ENCODE results near the gene ITPKC. TPM values are rescaled to one million over a fixed set of nuclear protein-coding genes. Genes with fewer than 3 reads are reported as not detected.

The ITPKC gene
- total RNA-seq, 1 donor from 2014 or later, result 6.5 TPM

DNA sequence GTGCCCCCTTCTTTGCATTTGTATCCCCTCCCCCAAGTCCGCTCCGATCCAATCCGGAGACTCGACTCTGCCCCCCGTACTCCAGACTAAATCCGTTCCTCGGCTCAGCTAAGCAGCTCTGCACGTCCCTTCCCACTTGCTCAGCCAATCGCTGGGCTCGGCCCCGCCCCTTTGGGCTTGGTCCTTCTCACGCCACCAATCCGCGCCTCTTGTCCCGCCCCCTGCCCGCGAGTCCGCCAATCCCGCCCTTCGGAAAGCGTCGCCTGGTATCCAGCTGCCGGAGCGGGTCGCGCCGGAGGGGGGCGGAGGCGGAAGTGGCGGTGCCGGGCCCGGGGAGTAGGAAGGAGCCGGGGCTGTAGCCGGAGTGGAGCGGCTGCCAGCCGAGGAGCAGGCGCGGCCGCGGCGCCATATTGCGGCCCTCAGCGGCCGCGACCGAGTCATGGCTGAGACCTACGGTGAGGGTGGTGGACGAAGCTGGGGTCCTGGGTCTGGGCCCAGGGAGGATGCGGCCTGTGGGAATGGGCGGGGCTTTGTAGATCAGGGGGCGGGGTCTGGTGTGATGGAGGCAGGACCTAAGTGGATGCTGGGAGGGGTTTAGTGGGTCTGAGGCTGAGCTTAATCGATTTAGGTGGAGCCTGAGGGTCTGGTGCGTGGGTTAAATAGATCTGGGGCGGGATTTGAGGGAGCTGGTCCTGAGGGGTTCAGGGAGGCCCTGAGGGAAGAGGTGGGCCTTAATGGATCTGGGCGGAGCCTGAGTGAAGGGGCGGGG lies 61.2 kb downstream of the ITPKC start, which contains the start of gene RAB4B:
TSS of gene RAB4B (plus strand) at position 311 of the 769 bp plus-strand sequence. CDS start at position 440, 129 bp downstream.
- no peaks in the 10 kb centered on the region for H3K27me3 ChIP-seq
- peak within 1 kb of the TSS; percentile 73 for H3K4me3 ChIP-seq
- H3K9ac ChIP-seq, result peak within 1 kb of the TSS; percentile 51
- peak within 1 kb of the TSS; percentile 85 for H3K4me3 Mint-ChIP-seq
- DNase-seq (ENCODE audit: low spot score), result peak; percentile 100
- H3K27ac ChIP-seq, result peak within 1 kb of the TSS; percentile 98
- H3K9me3 ChIP-seq (ENCODE audit: low read depth), result no peaks in the 10 kb centered on the region
- TF ChIP-seq EZH2phosphoT487 (IDR thresholded peaks at IDR 0.05) (no peak), EZH2 (IDR thresholded peaks at IDR 0.05) (no peak)
- TF ChIP-seq, protein P1, sequence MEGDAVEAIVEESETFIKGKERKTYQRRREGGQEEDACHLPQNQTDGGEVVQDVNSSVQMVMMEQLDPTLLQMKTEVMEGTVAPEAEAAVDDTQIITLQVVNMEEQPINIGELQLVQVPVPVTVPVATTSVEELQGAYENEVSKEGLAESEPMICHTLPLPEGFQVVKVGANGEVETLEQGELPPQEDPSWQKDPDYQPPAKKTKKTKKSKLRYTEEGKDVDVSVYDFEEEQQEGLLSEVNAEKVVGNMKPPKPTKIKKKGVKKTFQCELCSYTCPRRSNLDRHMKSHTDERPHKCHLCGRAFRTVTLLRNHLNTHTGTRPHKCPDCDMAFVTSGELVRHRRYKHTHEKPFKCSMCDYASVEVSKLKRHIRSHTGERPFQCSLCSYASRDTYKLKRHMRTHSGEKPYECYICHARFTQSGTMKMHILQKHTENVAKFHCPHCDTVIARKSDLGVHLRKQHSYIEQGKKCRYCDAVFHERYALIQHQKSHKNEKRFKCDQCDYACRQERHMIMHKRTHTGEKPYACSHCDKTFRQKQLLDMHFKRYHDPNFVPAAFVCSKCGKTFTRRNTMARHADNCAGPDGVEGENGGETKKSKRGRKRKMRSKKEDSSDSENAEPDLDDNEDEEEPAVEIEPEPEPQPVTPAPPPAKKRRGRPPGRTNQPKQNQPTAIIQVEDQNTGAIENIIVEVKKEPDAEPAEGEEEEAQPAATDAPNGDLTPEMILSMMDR (IDR thresholded peaks at IDR 0.05), result no peak
- H3K27me3 Mint-ChIP-seq (ENCODE audit: insufficient read depth, low read depth), result peaks cover 3% of the 10 kb centered on the region
- no peaks in the 10 kb centered on the region for H3K36me3 Mint-ChIP-seq
- peaks cover 26% of the 10 kb centered on the region for H3F3A ChIP-seq (ENCODE audit: low read depth)
- H3K9me3 Mint-ChIP-seq, result no peaks in the 10 kb centered on the region
- no peaks in the 10 kb centered on the region for H4K20me1 ChIP-seq (ENCODE audit: low read depth)
- H3K36me3 ChIP-seq, result no peaks in the 10 kb centered on the region
- H2AFZ ChIP-seq (replicated peaks), result peak within 1 kb of the TSS; percentile 84
- peaks cover 4% of the 10 kb centered on the region for H3K4me1 ChIP-seq
- peak within 1 kb of the TSS; percentile 99 for H3K27ac Mint-ChIP-seq
- peaks cover 18% of the 10 kb centered on the region for H3K4me1 Mint-ChIP-seq
- peak within 1 kb of the TSS; percentile 76 for H3K4me2 ChIP-seq
- H3K79me2 ChIP-seq (ENCODE audit: low read depth), result no peaks in the 10 kb centered on the region

DNA sequence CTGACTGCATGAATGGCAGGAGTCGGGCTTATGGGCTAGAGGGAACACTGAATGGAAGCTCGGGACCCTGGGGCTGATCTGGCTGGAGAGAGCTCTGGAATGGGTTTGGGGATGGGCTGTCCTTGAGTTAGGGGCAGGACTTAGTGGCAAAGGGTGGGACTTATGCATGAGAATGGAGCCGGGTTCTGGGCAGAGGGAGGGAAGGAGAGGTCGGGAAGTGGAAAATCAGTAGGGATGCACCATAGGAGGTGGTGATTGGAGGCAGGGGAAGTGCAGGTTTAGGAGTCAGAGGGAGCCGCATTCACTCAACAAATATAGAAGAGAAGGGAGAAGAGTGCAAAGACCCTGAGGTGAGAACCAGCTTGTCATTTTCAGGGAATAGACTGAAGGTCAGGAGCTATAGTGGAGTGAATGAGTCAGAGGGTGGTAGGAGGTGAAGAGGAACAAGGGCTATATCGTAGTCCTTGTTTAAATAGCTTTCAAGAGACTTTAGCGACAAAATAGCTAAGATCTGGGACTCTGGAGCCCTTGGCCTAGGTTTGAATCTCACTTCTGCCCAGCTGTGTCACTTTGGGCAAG lies 61.9 kb downstream of the ITPKC start:
- Histone ChIP-seq H3K27ac (no peak overlapping the region), H3K36me3 (no peaks in the 10 kb centered on the region), H3K79me2 (ENCODE audit: low read depth) (no peaks in the 10 kb centered on the region), H3K9me3 (ENCODE audit: low read depth) (no peaks in the 10 kb centered on the region), H3F3A (ENCODE audit: low read depth) (peaks cover 26% of the 10 kb centered on the region), H3K4me3 (peak overlapping the region; percentile 73), H3K4me2 (peak overlapping the region; percentile 74), H2AFZ (replicated peaks) (peak overlapping the region; percentile 84), H3K9ac (no peak overlapping the region), H3K4me1 (peaks cover 4% of the 10 kb centered on the region), H4K20me1 (ENCODE audit: low read depth) (no peaks in the 10 kb centered on the region), H3K27me3 (no peaks in the 10 kb centered on the region)
- Mint-ChIP-seq H3K36me3 (no peaks in the 10 kb centered on the region), H3K27me3 (ENCODE audit: insufficient read depth, low read depth) (peaks cover 3% of the 10 kb centered on the region), H3K4me1 (peaks cover 18% of the 10 kb centered on the region), H3K27ac (peak overlapping the region; percentile 23), H3K9me3 (no peaks in the 10 kb centered on the region), H3K4me3 (peak overlapping the region; percentile 85)
- no peak for DNase-seq (ENCODE audit: low spot score)
- TF ChIP-seq EZH2phosphoT487 (IDR thresholded peaks at IDR 0.05) (no peak), EZH2 (IDR thresholded peaks at IDR 0.05) (no peak)
- TF ChIP-seq, protein P1 (IDR thresholded peaks at IDR 0.05), result no peak

DNA sequence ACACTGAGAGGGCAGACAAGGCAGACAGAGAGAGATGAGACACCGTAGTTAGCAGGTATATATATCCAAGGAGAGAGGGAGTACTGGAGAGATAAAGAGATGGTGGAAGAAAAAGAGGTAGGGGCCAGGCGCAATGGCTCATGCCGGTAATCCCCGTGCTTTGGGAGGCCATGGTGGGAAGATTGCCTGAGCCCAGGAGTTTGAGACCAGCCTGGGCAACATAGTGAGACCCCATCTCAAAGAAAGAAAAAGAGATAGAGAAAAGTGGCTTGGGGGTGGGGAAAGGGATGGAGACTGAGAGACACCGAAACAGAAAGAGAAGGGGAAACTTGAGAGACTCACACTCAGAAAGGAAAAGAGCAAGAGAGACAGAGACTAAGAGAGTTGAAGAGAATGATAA lies 63.7 kb downstream of the ITPKC start:
- Histone ChIP-seq H3K4me3 (no peak overlapping the region), H3K79me2 (ENCODE audit: low read depth) (no peaks in the 10 kb centered on the region), H3K27me3 (no peaks in the 10 kb centered on the region), H3F3A (ENCODE audit: low read depth) (peaks cover 26% of the 10 kb centered on the region), H4K20me1 (ENCODE audit: low read depth) (no peaks in the 10 kb centered on the region), H3K36me3 (no peaks in the 10 kb centered on the region), H3K9me3 (ENCODE audit: low read depth) (no peaks in the 10 kb centered on the region), H3K27ac (no peak overlapping the region), H3K9ac (no peak overlapping the region), H2AFZ (replicated peaks) (no peak overlapping the region), H3K4me1 (peaks cover 4% of the 10 kb centered on the region), H3K4me2 (no peak overlapping the region)
- Mint-ChIP-seq H3K4me3 (peak overlapping the region; percentile 25), H3K4me1 (peaks cover 18% of the 10 kb centered on the region), H3K27ac (no peak overlapping the region), H3K27me3 (ENCODE audit: insufficient read depth, low read depth) (peaks cover 4% of the 10 kb centered on the region), H3K36me3 (no peaks in the 10 kb centered on the region), H3K9me3 (no peaks in the 10 kb centered on the region)
- no peak for DNase-seq (ENCODE audit: low spot score)
- TF ChIP-seq EZH2 (IDR thresholded peaks at IDR 0.05) (no peak), EZH2phosphoT487 (IDR thresholded peaks at IDR 0.05) (no peak)
- TF ChIP-seq, protein P1 (IDR thresholded peaks at IDR 0.05), result no peak

All from neural progenitor cell (in vitro differentiated cells).